Measurements from ENCODE around the gene TBXA2R. TPM values are rescaled to one million over a fixed set of nuclear protein-coding genes. Genes with fewer than 3 reads are reported as not detected.
A peak's percentile ranks its signal among the peaks of the same experiment; 100 is the strongest.

Gene TBXA2R
- total RNA-seq, 1 donor from 2014 or later = not detected

GRCh38 chr19:3547301-3547731 lies 59.4 kb downstream of the TBXA2R start:
- peak; percentile 73 for TF ChIP-seq CTCF (IDR thresholded peaks at IDR 0.05; ENCODE audit: partially characterized antibody, unreplicated experiment)
- Mint-ChIP-seq H3K27me3 (ENCODE audit: unreplicated experiment) (peaks cover 3% of the 10 kb centered on the region), H3K27ac (ENCODE audit: unreplicated experiment) (no peak overlapping the region), H3K36me3 (ENCODE audit: unreplicated experiment) (no peaks in the 10 kb centered on the region), H3K4me3 (ENCODE audit: unreplicated experiment) (no peak overlapping the region), H3K4me1 (ENCODE audit: low read depth, unreplicated experiment) (peaks cover 2% of the 10 kb centered on the region), H3K9me3 (ENCODE audit: unreplicated experiment) (peaks cover 8% of the 10 kb centered on the region)
- peak; percentile 59 for DNase-seq

GRCh38 chr19:3546119-3546518 lies 60.6 kb downstream of the TBXA2R start:
- peaks cover 2% of the 10 kb centered on the region for H3K4me1 Mint-ChIP-seq (ENCODE audit: low read depth, unreplicated experiment)
- H3K4me3 Mint-ChIP-seq (ENCODE audit: unreplicated experiment) = no peak overlapping the region
- no peak for DNase-seq
- peaks cover 8% of the 10 kb centered on the region for H3K9me3 Mint-ChIP-seq (ENCODE audit: unreplicated experiment)
- H3K27me3 Mint-ChIP-seq (ENCODE audit: unreplicated experiment) = peaks cover 5% of the 10 kb centered on the region
- no peak overlapping the region for H3K27ac Mint-ChIP-seq (ENCODE audit: unreplicated experiment)
- H3K36me3 Mint-ChIP-seq (ENCODE audit: unreplicated experiment) = no peaks in the 10 kb centered on the region
- TF ChIP-seq CTCF (IDR thresholded peaks at IDR 0.05; ENCODE audit: partially characterized antibody, unreplicated experiment) = no peak

- DNase-seq = no peak
- TF ChIP-seq CTCF (IDR thresholded peaks at IDR 0.05; ENCODE audit: partially characterized antibody, unreplicated experiment) = no peak
- peaks cover 8% of the 10 kb centered on the region for H3K9me3 Mint-ChIP-seq (ENCODE audit: unreplicated experiment)
- peaks cover 5% of the 10 kb centered on the region for H3K27me3 Mint-ChIP-seq (ENCODE audit: unreplicated experiment)
- H3K4me1 Mint-ChIP-seq (ENCODE audit: low read depth, unreplicated experiment) = peaks cover 2% of the 10 kb centered on the region
- no peak overlapping the region for H3K27ac Mint-ChIP-seq (ENCODE audit: unreplicated experiment)
- no peak overlapping the region for H3K4me3 Mint-ChIP-seq (ENCODE audit: unreplicated experiment)
- H3K36me3 Mint-ChIP-seq (ENCODE audit: unreplicated experiment) = no peaks in the 10 kb centered on the region
Measured at GRCh38 chr19:3545669-3546034, 61.0 kb downstream of the TBXA2R start.

GRCh38 chr19:3544742-3545668 lies 61.7 kb downstream of the TBXA2R start:
- peaks cover 5% of the 10 kb centered on the region for H3K27me3 Mint-ChIP-seq (ENCODE audit: unreplicated experiment)
- DNase-seq = peak; percentile 91
- peaks cover 2% of the 10 kb centered on the region for H3K4me1 Mint-ChIP-seq (ENCODE audit: low read depth, unreplicated experiment)
- peak; percentile 97 for TF ChIP-seq CTCF (IDR thresholded peaks at IDR 0.05; ENCODE audit: partially characterized antibody, unreplicated experiment)
- H3K27ac Mint-ChIP-seq (ENCODE audit: unreplicated experiment) = no peak overlapping the region
- no peaks in the 10 kb centered on the region for H3K36me3 Mint-ChIP-seq (ENCODE audit: unreplicated experiment)
- H3K4me3 Mint-ChIP-seq (ENCODE audit: unreplicated experiment) = no peak overlapping the region
- peaks cover 8% of the 10 kb centered on the region for H3K9me3 Mint-ChIP-seq (ENCODE audit: unreplicated experiment)

Other genes with a start within 250 kb of the TBXA2R start
- 2.0 TPM for gene NFIC, start 240.3 kb downstream of the TBXA2R start, total RNA-seq (ENCODE audit: unreplicated experiment)
- not detected for gene SMIM24, start 126.3 kb downstream of the TBXA2R start, total RNA-seq (ENCODE audit: unreplicated experiment)
- not detected for gene SMIM44, start 123.4 kb downstream of the TBXA2R start, total RNA-seq (ENCODE audit: unreplicated experiment)
- 8.5 TPM for gene DOHH, start 106.2 kb downstream of the TBXA2R start, total RNA-seq (ENCODE audit: unreplicated experiment)
- gene FZR1, start 100.6 kb downstream of the TBXA2R start, total RNA-seq (ENCODE audit: unreplicated experiment) = 51.3 TPM
- 2.5 TPM for gene TEKTIP1, start 67.7 kb downstream of the TBXA2R start, total RNA-seq (ENCODE audit: unreplicated experiment)
- 134 TPM for gene MFSD12, start 49.3 kb downstream of the TBXA2R start, total RNA-seq (ENCODE audit: unreplicated experiment)
- gene HMG20B, start 33.9 kb downstream of the TBXA2R start, total RNA-seq (ENCODE audit: unreplicated experiment) = 55.3 TPM
- gene GIPC3, start 21.4 kb downstream of the TBXA2R start, total RNA-seq (ENCODE audit: unreplicated experiment) = 0.20 TPM
- 29.7 TPM for gene CACTIN, start 19.9 kb upstream of the TBXA2R start, total RNA-seq (ENCODE audit: unreplicated experiment)
- 169 TPM for gene PIP5K1C, start 93.6 kb upstream of the TBXA2R start, total RNA-seq (ENCODE audit: unreplicated experiment)
- 3.1 TPM for gene TJP3, start 101.5 kb upstream of the TBXA2R start, total RNA-seq (ENCODE audit: unreplicated experiment)
- 23.3 TPM for gene APBA3, start 154.8 kb upstream of the TBXA2R start, total RNA-seq (ENCODE audit: unreplicated experiment)
- 33.0 TPM for gene MRPL54, start 155.8 kb upstream of the TBXA2R start, total RNA-seq (ENCODE audit: unreplicated experiment)
- not detected for gene RAX2, start 165.4 kb upstream of the TBXA2R start, total RNA-seq (ENCODE audit: unreplicated experiment)
- not detected for gene MATK, start 179.5 kb upstream of the TBXA2R start, total RNA-seq (ENCODE audit: unreplicated experiment)